ENCODE measurements around the gene ITK. TPM values are rescaled to one million over a fixed set of nuclear protein-coding genes. Genes with fewer than 3 reads are reported as not detected.
A peak's percentile ranks its signal among the peaks of the same experiment; 100 is the strongest.

ITK gene
- total RNA-seq, 1 experiment from 2014 or later = not detected

DNA sequence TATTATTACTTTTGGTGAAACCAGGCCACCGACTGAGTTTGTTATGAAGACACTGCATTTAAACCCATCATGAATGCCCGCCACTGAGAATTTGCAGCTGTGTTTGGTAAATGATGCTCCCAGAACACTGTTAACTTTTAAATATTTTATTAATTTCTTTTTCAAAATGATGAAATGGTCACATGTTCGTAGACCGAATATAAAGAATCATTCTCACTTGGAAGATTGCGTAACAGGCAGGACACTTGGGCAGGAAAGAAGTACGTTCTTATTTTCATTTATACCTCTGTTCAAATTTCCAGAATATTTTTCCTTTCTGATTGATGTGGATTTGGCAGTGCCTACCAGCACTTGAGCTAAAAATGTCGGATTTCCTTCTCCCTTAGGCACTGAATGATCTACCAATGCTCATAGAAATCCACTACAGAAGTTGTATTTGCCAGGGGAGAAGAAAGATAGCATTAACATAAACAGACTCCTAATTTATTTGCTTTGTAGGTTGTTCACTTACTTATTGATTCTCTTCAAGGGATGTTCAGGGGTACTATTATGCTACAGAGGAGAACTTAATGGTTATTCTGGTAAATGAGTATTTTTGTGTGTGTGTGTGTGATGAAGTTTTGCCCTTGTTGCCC lies 99.1 kb downstream of the ITK start:
- DNase-seq (ENCODE audit: low spot score) = no peak

DNA sequence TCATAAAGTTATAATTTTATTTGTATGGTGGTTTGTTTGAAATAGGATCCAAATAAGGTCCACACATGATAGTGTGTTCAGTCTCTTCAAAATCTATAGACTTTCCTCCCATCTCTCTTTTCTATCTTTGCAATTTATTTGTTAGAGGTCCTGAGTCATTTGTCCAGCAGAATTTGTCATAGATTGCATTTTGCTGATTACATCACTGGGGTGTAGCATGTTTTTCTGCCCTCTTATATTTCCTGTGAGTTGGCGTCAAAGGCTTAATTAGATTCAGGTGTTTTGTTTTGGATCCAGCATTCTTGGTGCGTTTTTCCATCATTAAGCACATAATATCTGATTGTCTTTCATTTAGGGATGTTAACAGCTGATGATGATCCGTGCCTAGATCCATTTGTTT lies 100.3 kb downstream of the ITK start:
- no peak for DNase-seq (ENCODE audit: low spot score)

DNA sequence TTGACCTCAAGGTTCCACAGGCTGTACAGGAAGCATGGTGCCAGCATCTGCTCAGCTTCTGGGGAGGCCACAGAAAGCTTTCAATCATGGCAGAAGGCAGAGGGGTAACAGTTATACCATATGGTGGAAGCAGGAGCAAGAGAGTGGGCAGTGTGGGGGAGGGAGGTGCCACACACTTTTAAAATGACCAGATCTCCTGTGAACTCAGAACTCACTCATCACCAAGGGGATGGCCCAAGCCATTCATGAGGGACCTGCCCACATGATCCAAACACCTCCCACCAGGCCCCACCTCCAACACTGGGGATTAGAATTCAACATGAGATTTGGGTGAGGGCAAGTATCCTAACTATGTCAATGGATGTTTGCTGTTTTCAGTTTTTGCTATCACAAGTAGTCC lies 101.5 kb downstream of the ITK start:
- DNase-seq (ENCODE audit: low spot score) = no peak

DNA sequence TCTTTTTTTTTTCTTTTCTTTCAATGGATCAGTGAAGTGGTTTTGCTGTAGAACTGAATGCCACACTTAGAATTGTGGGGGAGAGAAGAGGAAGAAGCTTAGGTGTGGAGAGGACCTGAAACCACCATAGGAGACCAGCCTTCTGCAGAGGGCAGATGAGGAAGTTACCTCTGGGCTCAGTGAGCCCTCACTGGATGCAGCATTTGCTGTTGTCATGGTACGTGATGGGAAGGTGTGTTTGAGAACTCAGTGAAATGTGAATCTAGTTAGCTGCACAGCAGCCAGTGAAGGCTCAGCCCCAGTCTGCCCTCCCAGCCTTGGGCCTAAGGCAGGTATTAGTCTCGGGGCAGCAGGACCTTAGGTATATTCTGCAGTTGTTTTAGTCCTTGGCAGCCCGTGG lies 102.8 kb downstream of the ITK start:
- DNase-seq (ENCODE audit: low spot score) = no peak

DNA sequence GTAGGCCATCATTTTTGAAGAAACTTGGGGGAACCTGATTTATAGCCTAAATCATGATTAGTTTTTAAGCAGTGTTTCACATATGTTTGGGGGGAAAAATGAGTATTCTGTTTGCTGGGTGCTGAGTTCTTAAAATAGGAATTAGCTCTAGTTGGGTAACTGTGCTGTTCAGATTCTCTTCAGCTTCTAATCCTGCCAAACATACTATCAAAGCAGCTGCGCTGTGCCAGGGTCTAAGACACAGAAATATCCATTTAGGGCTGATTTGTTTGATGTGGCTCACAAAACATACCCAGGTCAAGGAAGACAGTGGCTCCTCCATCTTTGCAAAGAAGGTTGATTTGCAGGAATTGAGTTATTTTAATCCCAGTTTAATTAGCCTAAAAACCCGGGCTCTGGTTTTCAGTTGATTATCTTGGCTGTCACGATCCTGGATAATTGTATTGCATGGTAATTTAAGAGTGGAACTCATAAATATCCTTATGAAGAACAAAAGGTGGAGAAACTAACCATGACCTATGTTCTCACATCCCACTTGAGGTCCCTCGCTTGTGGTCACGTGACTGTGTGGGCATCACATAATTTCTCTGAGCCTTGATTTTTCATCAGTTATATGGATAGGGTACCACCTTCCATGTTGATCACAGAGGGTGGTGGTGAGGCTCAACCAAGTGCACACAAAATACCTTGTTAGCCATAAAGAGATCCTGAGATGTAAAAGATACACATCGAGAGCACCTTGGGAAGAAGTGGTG lies 104.0 kb downstream of the ITK start:
- DNase-seq (ENCODE audit: low spot score) = no peak

DNA sequence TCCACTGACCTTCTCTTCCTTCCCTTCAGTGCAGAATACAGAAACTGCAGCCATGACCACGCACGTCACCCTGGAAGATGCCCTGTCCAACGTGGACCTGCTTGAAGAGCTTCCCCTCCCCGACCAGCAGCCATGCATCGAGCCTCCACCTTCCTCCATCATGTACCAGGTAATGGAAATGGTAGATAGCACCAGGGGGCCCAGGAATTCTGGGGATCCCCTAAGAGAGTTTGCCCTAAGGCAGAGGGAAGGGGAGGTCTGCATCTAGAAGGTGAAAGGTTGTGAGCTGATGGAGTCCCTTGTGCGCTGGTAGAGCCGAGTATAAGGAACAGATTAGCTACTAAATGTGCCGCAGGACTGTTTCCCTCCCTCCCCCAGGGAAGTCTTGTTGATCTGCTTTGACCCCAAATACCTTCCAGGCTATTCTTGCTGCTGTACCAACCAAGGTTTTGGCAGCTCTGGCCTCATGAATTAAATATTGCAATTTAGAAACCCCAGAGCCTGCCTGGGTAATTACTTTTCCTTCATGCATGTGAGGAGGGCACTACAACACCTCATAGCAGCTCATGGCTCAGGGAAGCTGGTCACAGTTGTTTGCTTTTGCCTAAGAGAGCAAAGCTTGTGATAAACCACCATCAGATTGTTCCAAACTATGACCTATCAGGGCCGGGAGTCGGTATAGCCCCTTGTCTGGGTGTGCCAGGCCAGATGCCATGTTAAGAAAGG lies 104.8 kb downstream of the ITK start:
- no peak for DNase-seq (ENCODE audit: low spot score)

DNA sequence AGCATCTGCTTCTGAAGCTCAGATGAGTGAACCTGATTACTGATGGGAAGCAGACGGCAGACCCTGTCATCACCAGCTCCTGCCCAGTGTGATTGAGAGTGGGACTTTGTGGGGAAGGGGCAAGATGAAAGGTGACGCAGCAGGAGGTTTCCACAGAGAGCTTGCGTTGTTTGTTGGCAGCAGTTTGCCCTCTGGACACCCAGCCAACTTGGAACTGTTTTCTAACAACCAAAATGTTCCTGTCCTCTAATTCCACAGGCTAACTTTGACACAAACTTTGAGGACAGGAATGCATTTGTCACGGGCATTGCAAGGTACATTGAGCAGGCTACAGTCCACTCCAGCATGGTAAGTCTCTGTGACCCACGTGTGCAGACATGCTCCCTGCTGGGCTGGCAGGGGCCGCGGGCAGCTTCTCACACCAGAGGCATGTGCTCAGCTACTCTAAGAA lies 106.1 kb downstream of the ITK start:
- no peak for DNase-seq (ENCODE audit: low spot score)

DNA sequence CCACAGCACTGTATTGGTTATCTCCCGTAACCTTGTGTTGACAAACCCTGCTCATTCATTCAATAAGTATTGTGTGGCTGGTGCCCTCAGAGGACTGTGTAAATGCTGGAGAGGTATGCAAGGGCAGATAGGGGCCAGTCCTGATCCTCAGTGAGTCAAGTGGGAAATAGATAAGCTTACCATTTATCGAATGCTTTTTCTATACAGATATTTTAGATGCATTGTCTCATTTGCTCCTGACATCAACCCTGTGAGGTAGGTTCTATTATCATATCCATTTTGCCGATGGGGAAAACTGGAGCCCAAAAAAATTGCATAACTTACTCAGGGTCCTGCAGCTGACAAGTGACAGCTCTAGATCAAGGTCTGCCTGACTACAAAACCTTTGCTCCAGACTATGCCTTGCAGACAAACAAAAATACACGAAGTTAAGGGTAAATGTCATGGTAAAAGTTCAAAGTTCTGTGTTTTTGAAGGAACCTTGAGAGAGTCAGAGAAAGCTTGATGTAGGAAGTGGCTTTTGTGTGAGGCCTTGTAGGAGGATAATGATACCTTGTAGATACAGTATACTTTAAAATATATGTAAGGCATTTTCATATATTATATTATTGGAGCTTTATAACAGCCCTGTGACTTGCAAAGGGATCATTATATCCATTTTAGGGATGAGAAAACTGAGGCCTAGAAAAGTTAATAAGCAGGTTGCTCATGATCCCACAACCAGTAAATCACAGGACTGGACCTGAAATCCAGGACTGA lies 107.9 kb downstream of the ITK start:
- DNase-seq (ENCODE audit: low spot score) = no peak

DNA sequence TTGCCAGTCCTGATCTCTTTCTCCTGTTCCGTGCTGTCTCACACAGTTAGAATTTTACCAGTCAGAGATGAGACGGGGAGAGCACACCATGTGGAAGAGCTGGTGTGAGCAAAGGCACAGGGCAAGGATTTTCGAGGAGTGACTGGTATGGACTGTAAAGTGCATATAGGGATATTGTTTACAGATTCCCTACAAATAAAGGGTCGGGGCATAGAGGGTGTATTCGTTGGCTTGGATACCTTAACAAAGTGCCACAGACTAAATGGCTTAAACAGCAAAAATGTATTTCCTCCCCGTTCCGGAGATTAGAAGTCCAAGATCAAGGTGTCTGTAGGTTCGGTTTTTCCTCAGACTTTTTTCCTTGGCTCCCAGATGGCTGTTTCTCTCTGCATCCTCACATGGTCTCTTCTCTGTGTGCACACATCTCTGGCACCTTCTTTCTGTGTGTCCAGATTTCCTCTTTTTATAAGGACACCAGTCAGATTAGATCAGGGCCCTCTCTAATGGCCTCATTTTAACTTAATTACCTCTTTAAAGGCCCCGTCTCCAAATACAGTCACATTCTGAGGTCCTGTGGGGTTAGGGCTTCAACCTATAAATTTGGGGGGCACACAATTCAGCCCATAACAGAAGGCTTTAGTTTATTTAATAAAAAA lies 108.7 kb downstream of the ITK start:
- no peak for DNase-seq (ENCODE audit: low spot score)

DNA sequence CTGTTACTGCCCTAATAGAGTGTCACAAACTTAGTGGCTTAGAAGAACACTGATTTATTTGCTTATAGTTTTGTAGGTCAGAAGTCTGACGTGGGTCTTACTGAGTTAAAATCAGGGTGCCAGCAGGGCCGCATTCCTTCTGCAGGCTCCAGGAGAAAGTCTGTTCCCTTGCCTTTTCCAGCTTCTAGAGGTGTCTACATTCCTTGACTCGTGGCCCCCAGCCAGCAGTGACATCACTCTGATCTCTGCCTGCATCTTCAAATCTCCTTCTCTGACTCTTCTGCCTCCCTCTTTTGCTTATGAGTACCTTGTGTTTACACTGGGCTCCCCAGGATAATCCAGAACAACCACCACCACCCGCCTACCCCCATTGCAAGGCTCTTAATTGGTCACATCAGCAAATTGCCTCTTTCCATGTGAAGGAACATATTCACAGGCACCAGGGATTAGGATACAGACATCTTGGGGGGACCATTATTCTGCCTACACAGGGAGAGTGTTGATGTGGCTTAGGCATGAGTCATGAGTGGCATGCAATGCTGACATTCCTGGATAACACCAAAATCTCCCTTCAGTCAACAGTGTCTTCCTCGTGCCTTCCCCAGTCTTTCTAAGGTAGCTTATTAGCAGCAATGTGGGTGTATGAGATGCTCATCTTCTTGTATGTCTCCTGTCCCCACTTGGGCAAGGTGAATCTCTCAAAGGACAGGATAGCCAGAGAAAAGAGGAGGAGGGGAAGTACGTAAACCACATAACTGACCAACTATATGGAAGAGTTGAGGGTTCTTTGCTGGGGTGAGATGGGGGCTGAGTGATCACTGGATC lies 109.7 kb downstream of the ITK start:
- DNase-seq (ENCODE audit: low spot score) = peak; percentile 23

DNA sequence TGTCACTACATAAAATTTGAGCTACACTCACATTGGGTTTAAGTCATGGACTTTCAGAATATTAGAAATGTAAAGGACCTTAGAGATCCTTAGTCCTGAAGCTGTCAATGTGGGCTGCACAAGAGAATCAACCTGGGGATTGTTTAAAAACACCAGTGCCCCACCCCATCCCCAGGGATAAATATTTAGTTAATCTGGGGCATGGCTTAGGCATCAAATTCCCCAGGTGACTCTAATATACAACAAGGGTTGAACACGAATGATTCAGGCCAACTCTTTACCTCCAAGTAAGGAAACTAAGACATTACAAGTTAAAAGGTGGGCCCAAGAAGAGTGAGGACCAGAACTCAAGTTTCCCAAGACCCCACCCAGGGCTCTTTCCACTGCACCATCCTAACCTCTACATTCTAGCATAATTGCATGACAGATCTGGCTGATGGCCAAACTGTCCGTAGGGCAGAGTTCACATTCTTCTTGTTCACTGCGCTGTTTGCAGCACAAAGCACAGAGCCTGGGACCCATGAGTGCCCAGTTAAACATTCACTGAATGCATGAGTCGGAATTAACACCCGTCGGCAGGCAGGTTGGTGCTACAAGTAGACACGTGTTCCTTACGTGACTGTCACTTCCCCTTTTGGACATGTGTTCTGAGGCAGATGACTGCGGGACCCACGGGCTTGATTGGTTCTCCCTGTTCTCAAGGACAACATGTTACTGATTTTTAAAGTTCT lies 110.5 kb downstream of the ITK start:
- peak; percentile 87 for DNase-seq (ENCODE audit: low spot score)

DNA sequence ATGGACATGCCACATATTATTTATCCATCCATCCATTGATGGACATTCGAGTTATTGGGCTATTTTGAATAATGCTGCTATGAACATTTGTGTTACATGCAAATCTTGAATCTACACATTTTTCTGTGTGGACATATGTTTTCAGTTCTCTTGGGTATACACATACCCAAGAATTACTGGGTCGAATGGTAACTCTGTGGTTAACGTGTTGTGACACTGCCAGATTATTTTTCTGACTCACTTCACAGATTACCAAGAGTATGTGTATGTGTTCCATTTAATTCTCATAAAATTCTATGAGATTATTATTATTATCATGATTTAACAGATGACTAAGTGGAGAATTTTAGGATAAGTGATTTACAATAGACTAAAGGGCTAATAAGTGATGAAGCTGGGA lies 112.0 kb downstream of the ITK start:
- DNase-seq (ENCODE audit: low spot score) = no peak

DNA sequence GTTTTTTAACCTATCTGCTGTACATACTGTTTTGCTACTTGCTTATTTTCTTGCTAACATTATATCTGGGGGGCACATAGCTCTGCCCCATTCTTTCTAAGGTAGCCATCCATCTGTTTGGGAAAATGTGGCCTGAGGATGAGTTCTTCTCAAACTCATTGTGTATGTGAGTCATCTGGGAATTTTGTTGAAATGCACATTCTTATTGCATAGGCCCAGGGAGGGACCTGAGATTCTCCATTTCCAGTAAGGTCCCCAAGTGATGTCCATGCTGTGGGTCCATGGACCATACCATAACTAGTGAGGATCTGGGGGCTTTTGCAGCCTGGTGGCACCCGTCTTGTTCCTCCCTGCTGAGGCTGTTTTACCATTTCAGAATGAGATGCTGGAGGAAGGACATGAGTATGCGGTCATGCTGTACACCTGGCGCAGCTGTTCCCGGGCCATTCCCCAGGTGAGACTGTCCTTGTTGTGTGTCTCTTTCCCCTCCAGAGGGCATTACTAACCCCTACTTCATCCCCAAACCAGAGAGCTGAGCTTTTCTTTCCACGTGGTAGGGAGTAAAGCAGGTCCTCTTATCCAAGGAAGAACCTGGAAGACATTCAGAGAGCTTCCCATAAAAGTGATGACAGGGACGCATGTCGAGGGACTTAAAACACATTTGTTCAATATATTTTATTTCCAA lies 113.9 kb downstream of the ITK start:
- peak; percentile 22 for DNase-seq (ENCODE audit: low spot score)

DNA sequence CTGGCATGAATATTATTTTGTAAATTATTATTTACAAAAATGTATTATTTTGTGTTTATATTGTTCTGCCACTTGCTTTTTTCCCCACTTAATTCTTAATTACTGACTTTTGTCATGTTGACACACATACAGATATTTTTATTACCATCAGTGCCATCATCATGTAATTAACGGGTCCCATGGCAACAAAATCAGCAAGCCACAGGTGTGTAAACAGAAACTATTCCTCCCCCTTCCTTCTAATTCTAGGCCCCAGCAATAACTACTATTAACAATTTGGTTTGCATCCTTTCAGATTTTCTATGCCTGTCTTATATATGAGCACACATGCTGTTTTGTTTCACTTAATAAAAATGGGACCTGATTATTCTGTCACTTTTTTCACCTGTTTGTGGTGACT lies 114.6 kb downstream of the ITK start:
- peak; percentile 41 for DNase-seq (ENCODE audit: low spot score)

DNA sequence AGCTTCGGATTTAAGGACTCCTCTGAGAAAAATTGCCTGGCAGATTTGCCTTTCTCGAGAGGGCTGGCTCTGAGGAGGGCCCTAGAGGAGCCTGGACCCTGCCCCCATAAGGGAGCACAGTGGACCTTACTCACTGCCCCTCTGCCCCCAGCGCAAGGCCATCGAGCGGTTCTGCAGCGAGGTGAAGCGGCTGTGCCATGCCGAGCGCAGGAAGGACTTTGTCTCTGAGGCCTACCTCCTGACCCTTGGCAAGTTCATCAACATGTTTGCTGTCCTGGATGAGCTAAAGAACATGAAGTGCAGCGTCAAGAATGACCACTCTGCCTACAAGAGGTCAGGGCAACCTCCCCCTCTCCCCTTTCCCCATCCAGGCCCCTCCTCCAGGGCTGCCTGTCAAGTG lies 119.9 kb downstream of the ITK start:
- no peak for DNase-seq (ENCODE audit: low spot score)

DNA sequence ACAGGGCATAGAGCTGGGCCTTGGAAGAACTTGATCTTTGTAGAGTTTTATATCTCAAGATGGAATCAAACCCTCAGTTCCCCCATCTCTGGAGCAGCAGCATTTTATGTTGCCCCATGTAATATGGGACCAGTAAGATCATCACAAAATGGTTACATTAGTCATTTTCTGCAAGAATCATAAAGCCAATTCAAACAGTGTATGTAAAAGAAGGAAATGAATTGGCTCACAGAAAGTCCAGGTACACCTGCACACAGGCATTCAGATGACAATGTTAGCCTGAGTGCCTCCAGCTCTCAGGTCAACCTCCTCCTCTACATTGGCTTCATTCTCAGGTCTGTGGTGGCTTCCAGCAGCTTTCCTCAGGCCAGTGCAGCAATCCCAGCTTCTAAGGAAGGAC lies 120.4 kb downstream of the ITK start:
- DNase-seq (ENCODE audit: low spot score) = no peak

DNA sequence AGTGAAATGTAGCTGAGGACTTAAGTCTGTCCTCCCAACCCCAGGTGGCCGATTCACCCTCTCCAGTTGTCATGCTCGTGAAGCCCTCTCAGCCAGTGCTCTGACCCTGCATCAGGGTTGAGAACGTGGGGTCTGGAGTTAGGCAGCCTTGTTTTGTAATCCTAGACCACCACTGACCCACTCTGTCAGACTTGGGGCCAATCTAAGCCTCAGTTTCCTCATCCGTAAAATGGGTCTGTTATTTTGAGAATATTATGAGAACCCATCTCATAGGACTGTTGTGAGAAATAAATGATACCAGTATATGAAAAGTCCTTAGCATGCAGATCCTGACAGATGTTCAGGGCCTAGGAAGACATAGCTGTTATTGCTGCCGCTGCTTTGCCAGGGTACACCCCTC lies 122.4 kb downstream of the ITK start:
- no peak for DNase-seq (ENCODE audit: low spot score)

DNA sequence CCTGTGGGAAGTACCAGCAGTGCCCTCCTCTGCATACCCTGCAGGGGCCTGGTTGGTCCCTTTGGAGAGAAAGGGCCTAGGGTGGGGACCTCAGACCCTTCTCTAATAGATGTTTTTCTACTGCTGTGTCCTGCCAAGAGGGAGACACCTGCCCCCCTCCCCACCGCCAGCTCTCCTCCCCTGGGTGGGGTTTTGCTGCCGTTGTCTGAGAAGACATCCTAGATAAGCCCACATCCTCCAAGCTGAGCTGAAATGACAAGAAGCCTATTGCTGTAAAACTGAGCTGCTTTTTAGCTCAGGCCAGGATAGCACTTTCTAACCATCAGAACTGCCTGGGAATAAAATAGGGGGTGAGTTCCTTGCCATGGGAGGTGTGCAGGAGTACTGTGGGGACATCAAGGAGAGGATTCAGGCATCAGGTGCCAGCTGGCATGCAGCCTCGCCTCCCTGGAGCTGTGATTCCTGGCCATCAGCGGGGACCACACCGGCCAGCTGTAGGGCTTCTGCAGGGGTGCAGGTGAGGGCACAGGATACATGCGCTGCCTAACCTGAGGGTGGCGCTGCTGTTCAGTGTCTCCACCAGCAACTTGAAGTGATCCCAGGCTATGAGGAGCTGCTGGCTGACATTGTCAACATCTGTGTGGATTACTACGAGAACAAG lies 123.2 kb downstream of the ITK start:
- no peak for DNase-seq (ENCODE audit: low spot score)

Measured in HT-29 (cell line).